Calu3 (cell line): ENCODE results near the gene FCER2. TPM values are rescaled to one million over a fixed set of nuclear protein-coding genes. Genes with fewer than 3 reads are reported as not detected.

Source experiments
- BruUV-seq: library from RNA; stranded (reverse); fragments of 400-500 nt; replicated peaks from 2 replicates; lab custom pipeline; 2021; lab: Mats Ljungman, UMichigan
- CTCF ChIA-PET: fragments of 300-600 bp; sonication (Branson Sonifier 250); formaldehyde crosslinking; loops from one replicate; lab custom pipeline; 2022; ENCODE audit warnings: antibody characterized with exemption; lab: Charles Lee
- DNase-seq: peaks from one replicate; pipeline ENCODE4 v3.0.0; 2022
- H3K27ac Mint-ChIP-seq: one replicate; pipeline ENCODE4 v1.8.0; 2022; ENCODE audit warnings: mixed read lengths; ENCODE audit not compliant: unreplicated experiment
- H3K27me3 Mint-ChIP-seq: one replicate; pipeline ENCODE4 v1.8.0; 2022; ENCODE audit warnings: mixed read lengths; ENCODE audit not compliant: unreplicated experiment
- H3K36me3 Mint-ChIP-seq: one replicate; pipeline ENCODE4 v1.8.0; 2022; ENCODE audit warnings: mild to moderate bottlenecking, moderate library complexity, mixed read lengths; ENCODE audit not compliant: insufficient read depth, unreplicated experiment
- H3K4me1 Mint-ChIP-seq: one replicate; pipeline ENCODE4 v1.8.0; 2022; ENCODE audit warnings: mild to moderate bottlenecking, low read depth, mixed read lengths; ENCODE audit not compliant: unreplicated experiment
- H3K4me3 Mint-ChIP-seq: one replicate; pipeline ENCODE4 v1.8.0; 2022; ENCODE audit warnings: mild to moderate bottlenecking, low read depth, moderate library complexity, mixed read lengths; ENCODE audit not compliant: unreplicated experiment
- H3K9me3 Mint-ChIP-seq: one replicate; pipeline ENCODE4 v1.8.0; 2022; ENCODE audit warnings: low read depth, mixed read lengths; ENCODE audit not compliant: unreplicated experiment
- CTCF ChIP-seq: fragments of 200-600 bp; IDR thresholded peaks from one replicate; pipeline ENCODE4 v1.8.0; 2022; ENCODE audit warnings: antibody characterized with exemption; ENCODE audit not compliant: unreplicated experiment
- intact Hi-C: fragments of 100-400 bp; cut with micrococcal nuclease; formaldehyde crosslinking; loops from one replicate; pipeline ENCODE4 v1.10.0; 2022; ENCODE audit not compliant: unreplicated experiment
- total RNA-seq: library from RNA; stranded (reverse); gene quantifications from 2 replicates; pipeline ENCODE4 v1.2.3, GENCODE V29; 2022

The FCER2 gene
- total RNA-seq, 1 experiment from 2014 or later, result not detected

GRCh38 chr19:7678971-7679751, 22.8 kb downstream of the FCER2 start:
- DNase-seq, result peak; percentile 23
- BruUV-seq, result no TSS peak
- Mint-ChIP-seq H3K27me3 (peaks cover 51% of the 10 kb centered on the region), H3K36me3 (peaks cover 22% of the 10 kb centered on the region), H3K9me3 (no peaks in the 10 kb centered on the region), H3K4me3 (no peak overlapping the region), H3K4me1 (no peaks in the 10 kb centered on the region), H3K27ac (no peak overlapping the region)
- intact Hi-C loops, result no loop called here
- CTCF ChIA-PET, result no interaction called here
- TF ChIP-seq CTCF, result no peak

GRCh38 chr19:7677669-7678311, 24.1 kb downstream of the FCER2 start:
- H3K36me3 Mint-ChIP-seq, result peaks cover 17% of the 10 kb centered on the region
- no peak overlapping the region for H3K4me3 Mint-ChIP-seq
- no peak for DNase-seq
- no peak overlapping the region for H3K27ac Mint-ChIP-seq
- intact Hi-C loops, result no loop called here
- no TSS peak for BruUV-seq
- no peak for TF ChIP-seq CTCF
- H3K27me3 Mint-ChIP-seq, result peaks cover 65% of the 10 kb centered on the region
- no peaks in the 10 kb centered on the region for H3K4me1 Mint-ChIP-seq
- CTCF ChIA-PET, result interaction anchor here (1.3 kb wide), 1 partner anchor 109 kb away, joined by 11 read pairs; no protein-coding TSS in a partner anchor
- no peaks in the 10 kb centered on the region for H3K9me3 Mint-ChIP-seq

GRCh38 chr19:7676854-7677253, 25.1 kb downstream of the FCER2 start, which contains the start of gene MCEMP1:
Gene MCEMP1, plus strand, starts transcription at chr19:7677090. Its CDS starts 31 bp downstream, at chr19:7677121.
- Mint-ChIP-seq H3K27ac (no peak within 1 kb of the TSS), H3K9me3 (no peaks in the 10 kb centered on the region), H3K27me3 (peaks cover 67% of the 10 kb centered on the region), H3K4me1 (no peaks in the 10 kb centered on the region), H3K4me3 (no peak within 1 kb of the TSS), H3K36me3 (peaks cover 16% of the 10 kb centered on the region)
- TF ChIP-seq CTCF, result no peak
- CTCF ChIA-PET, result no interaction called here
- BruUV-seq, result no TSS peak
- intact Hi-C loops, result no loop called here
- DNase-seq, result no peak

- no peak for DNase-seq
- Mint-ChIP-seq H3K9me3 (no peaks in the 10 kb centered on the region), H3K36me3 (peaks cover 11% of the 10 kb centered on the region), H3K4me1 (no peaks in the 10 kb centered on the region), H3K27me3 (peaks cover 67% of the 10 kb centered on the region), H3K4me3 (no peak overlapping the region), H3K27ac (no peak overlapping the region)
- intact Hi-C loops, result no loop called here
- CTCF ChIA-PET, result no interaction called here
- BruUV-seq, result no TSS peak
- no peak for TF ChIP-seq CTCF
These were observed 25.6 kb downstream of the FCER2 start for GRCh38 chr19:7676376-7676775.
